Testis (tissue), 3 donors: ENCODE measurements around the gene MYO18A. TPM values are rescaled to one million over a fixed set of nuclear protein-coding genes. Genes with fewer than 3 reads are reported as not detected.
A peak's percentile ranks its signal among the peaks of the same experiment; 100 is the strongest.

Experiments
- DNase-seq: peaks from one replicate; pipeline ENCODE4 v3.0.0-alpha.2; 2019
- H3K27ac ChIP-seq, 2 donors: fragments of 200-600 bp; sonication (generic); one replicate each; pipeline ENCODE4 v1.5.1; 2019
- H3K27me3 ChIP-seq: fragments of 200-600 bp; sonication (generic); one replicate; pipeline ENCODE4 v1.5.1; 2019
- H3K36me3 ChIP-seq: fragments of 200-600 bp; sonication (generic); one replicate; pipeline ENCODE4 v1.5.1; 2017; ENCODE audit warnings: low read depth; ENCODE audit errors: missing control alignments
- H3K4me1 ChIP-seq: fragments of 200-600 bp; sonication (generic); one replicate; pipeline ENCODE4 v1.5.1; 2019
- H3K4me3 ChIP-seq, 2 donors: fragments of 200-600 bp; sonication (generic); one replicate each; pipeline ENCODE4 v1.5.1; 2017 to 2019
- H3K9me3 ChIP-seq: fragments of 200-600 bp; sonication (generic); one replicate; pipeline ENCODE4 v1.5.1; 2017
- CTCF ChIP-seq, 3 experiments: fragments of 450-650 bp in 2 of 3; fragments of 200-600 bp in 1 of 3; sonication (generic) in 1 of 3; IDR thresholded peaks; one replicate each; pipeline ENCODE4 v1.5.1; 2016 to 2019; ENCODE audit warnings: antibody characterized with exemption in 3 of 3, mild to moderate bottlenecking in 2 of 3, moderate library complexity in 1 of 3
- POLR2A ChIP-seq: fragments of 450-650 bp; IDR thresholded peaks from one replicate; pipeline ENCODE4 v1.6.1; 2017; ENCODE audit warnings: antibody characterized with exemption, mild to moderate bottlenecking, moderate library complexity
- WGBS, 2 donors: methylation state at CpG; one replicate each; pipeline ENCODE4 v1.1.5; 2018; 5-methylcytosine and 5-hydroxymethylcytosine counted together
- intact Hi-C: fragments of 100-400 bp; cut with DNase I; formaldehyde crosslinking; loops from one replicate; pipeline ENCODE4 v1.15.1; 2023; ENCODE audit warnings: low total_unique reads
- polyA plus RNA-seq: library from polyadenylated mRNA; stranded (reverse); fragments of 350-450 nt; fragmentation: Illumina TruSeq; extraction: RNeasy Lipid Tissue Mini Kit (QIAGEN cat#74804); gene quantifications from one replicate; pipeline ENCODE4 v1.2.3, GENCODE V29; 2014; ENCODE audit warnings: low read depth, low replicate concordance; ENCODE audit not compliant: insufficient read depth
- total RNA-seq, 2 donors: library from RNA; depleted of rRNA; stranded (reverse); fragments of >200 nt; gene quantifications; one replicate each; pipeline ENCODE4 v1.2.3, GENCODE V29; 2016

The MYO18A gene
- total and polyA plus RNA-seq, 3 donors from 2014 or later, result 89.1 to 154 (median 91.1) TPM

GRCh38 chr17:29177871-29178749 lies 2.1 kb downstream of the MYO18A start:
- DNase-seq, result no peak
- TF ChIP-seq POLR2A (no peak), CTCF (IDR thresholded peaks at IDR 0.05) (no peak)

GRCh38 chr17:29177541-29177870 lies 2.7 kb downstream of the MYO18A start:
- DNase-seq, result no peak
- 68 to 69% methylated on average over 2 to 3 of the region's 3 CpGs for whole genome bisulfite sequencing, 2 donors
- TF ChIP-seq CTCF (IDR thresholded peaks at IDR 0.05), result no peak
- TF ChIP-seq POLR2A, result no peak

More at GRCh38 chr17:29177871-29178749, 2.1 kb downstream of the MYO18A start:
- Histone ChIP-seq H3K4me3 (no peak overlapping the region), H3K27ac (peak overlapping the region; percentile 77 to 82), H3K27me3 (no peaks in the 10 kb centered on the region), H3K9me3 (no peaks in the 10 kb centered on the region), H3K36me3 (no peaks in the 10 kb centered on the region), H3K4me1 (peaks cover 40% of the 10 kb centered on the region)
- intact Hi-C loops, result no loop called here
- 69 to 83% methylated on average over 4 of the region's 4 CpGs for WGBS, 2 donors

GRCh38 chr17:29176558-29177351 lies 3.4 kb downstream of the MYO18A start:
- peaks cover 40% of the 10 kb centered on the region for H3K4me1 ChIP-seq
- H3K4me3 ChIP-seq, result peak overlapping the region; percentile 61 to 63
- intact Hi-C loops, result no loop called here
- no peaks in the 10 kb centered on the region for H3K27me3 ChIP-seq
- peak; percentile 76 for DNase-seq
- H3K27ac ChIP-seq, result peak overlapping the region; percentile 77 to 82
- 1% methylated on average over 26 to 35 of the region's 51 CpGs for WGBS, 2 donors
- no peak for TF ChIP-seq POLR2A
- no peak for TF ChIP-seq CTCF (IDR thresholded peaks at IDR 0.05)
- H3K9me3 ChIP-seq, result no peaks in the 10 kb centered on the region
- no peaks in the 10 kb centered on the region for H3K36me3 ChIP-seq

More at GRCh38 chr17:29177541-29177870, 2.7 kb downstream of the MYO18A start:
- peaks cover 40% of the 10 kb centered on the region for H3K4me1 ChIP-seq
- intact Hi-C loops, result no loop called here
- H3K27ac ChIP-seq, result peak overlapping the region; percentile 77 to 82
- H3K27me3 ChIP-seq, result no peaks in the 10 kb centered on the region
- H3K36me3 ChIP-seq, result no peaks in the 10 kb centered on the region
- no peaks in the 10 kb centered on the region for H3K9me3 ChIP-seq
- no peak overlapping the region for H3K4me3 ChIP-seq

GRCh38 chr17:29175349-29175748 lies 4.8 kb downstream of the MYO18A start:
- Histone ChIP-seq H3K36me3 (no peaks in the 10 kb centered on the region), H3K4me1 (peaks cover 32% of the 10 kb centered on the region), H3K9me3 (no peaks in the 10 kb centered on the region), H3K27me3 (no peaks in the 10 kb centered on the region), H3K27ac (no peak overlapping the region), H3K4me3 (no peak overlapping the region)
- TF ChIP-seq CTCF (IDR thresholded peaks at IDR 0.05) (no peak), POLR2A (no peak)
- no peak for DNase-seq
- intact Hi-C loops, result no loop called here
- WGBS, 2 donors, result 90 to 95% methylated on average over 6 of the region's 6 CpGs
